Fibroblast of lung (primary cell): Measurements from ENCODE around the gene CLEC16A.
"Not testable (repeated sequence)": the region's sequence is repeated elsewhere in the genome, so short reads cannot be mapped to it uniquely, and the experiment has no call there.

Experiments
- EZH2 ChIP-seq: IDR thresholded peaks from 2 replicates; pipeline ENCODE4 v1.5.1; 2012; ENCODE audit warnings: low read length, control low read depth, mild to moderate bottlenecking; ENCODE audit errors: missing control alignments
- TF ChIP-seq, protein P1 (sequence below), 2 donors: IDR thresholded peaks in 1 of 2; conservative IDR thresholded peaks in 1 of 2; 1 replicate in 1 of 2; 2 replicates in 1 of 2; pipeline ENCODE4 v1.5.1; 2011 to 2012; ENCODE audit warnings: low read length in 2 of 2, control low read depth in 1 of 2, inconsistent platforms in 1 of 2, low read depth in 1 of 2, mild to moderate bottlenecking in 1 of 2

- TF ChIP-seq, protein P1, sequence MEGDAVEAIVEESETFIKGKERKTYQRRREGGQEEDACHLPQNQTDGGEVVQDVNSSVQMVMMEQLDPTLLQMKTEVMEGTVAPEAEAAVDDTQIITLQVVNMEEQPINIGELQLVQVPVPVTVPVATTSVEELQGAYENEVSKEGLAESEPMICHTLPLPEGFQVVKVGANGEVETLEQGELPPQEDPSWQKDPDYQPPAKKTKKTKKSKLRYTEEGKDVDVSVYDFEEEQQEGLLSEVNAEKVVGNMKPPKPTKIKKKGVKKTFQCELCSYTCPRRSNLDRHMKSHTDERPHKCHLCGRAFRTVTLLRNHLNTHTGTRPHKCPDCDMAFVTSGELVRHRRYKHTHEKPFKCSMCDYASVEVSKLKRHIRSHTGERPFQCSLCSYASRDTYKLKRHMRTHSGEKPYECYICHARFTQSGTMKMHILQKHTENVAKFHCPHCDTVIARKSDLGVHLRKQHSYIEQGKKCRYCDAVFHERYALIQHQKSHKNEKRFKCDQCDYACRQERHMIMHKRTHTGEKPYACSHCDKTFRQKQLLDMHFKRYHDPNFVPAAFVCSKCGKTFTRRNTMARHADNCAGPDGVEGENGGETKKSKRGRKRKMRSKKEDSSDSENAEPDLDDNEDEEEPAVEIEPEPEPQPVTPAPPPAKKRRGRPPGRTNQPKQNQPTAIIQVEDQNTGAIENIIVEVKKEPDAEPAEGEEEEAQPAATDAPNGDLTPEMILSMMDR (conservative IDR thresholded peaks at IDR 0.05 in 1 of 2, IDR thresholded peaks at IDR 0.05 in 1 of 2; ENCODE audit: low read depth in 1 of 2, low read length in 2 of 2), result not testable (repeated sequence)
- not testable (repeated sequence) for TF ChIP-seq EZH2
Observed at GRCh38 chr16:10966559-10966958, 22.2 kb downstream of the CLEC16A start.
